ENCODE measurements around the gene GRN.
"Not testable (repeated sequence)": the region's sequence is repeated elsewhere in the genome, so short reads cannot be mapped to it uniquely, and the experiment has no call there.

Gene GRN

DNA sequence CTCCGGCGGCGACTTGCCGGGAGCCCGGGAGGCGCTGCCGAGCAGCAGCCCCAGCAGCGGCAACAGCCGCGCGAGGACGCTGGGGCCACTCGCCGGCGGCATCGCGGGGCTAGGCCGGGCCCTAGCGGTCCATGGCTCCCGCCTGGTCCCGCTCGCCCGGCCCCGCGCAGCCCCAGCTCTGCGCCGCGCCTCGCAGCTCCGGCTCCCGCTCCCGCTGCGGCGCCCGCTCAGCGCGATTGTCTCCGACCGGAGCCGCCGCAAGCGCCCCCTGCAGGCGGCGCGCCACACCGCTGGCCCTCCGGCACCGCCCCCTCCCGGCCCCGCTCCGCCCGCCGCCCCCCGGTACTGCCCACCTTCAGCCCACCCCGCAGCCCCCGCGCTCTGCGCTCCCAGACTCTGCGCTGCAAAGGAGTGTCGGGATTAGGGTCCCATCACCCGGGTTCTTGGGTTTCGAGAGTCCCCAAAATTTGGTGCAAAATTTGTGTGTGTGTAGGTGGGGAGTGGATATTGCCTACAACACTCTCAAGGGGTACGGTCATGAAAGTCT is 18.6 kb downstream of the GRN start, which contains the start of gene FAM171A2:
FAM171A2 (minus strand) TSS at position 241 of the 547 bp plus-strand sequence; CDS start at position 102, 139 bp downstream.
- peak; percentile 26 for DNase-seq

DNA sequence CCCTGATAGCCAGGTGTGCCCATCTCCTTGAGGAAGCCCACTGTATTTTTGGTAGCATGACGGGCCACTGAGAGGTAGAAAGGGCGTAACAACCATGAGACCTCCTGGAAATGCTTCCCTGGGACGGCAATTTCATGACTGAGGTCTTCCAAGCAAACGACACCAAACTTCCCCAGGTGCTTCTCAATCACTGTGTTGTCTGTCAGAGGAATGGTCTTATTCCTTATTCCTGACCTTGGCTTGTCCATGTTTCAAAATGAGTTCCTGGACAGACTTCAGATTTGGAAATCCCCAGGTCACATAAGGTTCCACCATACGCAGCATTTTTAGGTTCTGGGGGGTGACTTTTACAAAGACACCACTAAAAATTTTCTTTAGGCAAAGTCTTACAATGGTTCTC is 19.9 kb downstream of the GRN start:
- DNase-seq: not testable (repeated sequence)

DNA sequence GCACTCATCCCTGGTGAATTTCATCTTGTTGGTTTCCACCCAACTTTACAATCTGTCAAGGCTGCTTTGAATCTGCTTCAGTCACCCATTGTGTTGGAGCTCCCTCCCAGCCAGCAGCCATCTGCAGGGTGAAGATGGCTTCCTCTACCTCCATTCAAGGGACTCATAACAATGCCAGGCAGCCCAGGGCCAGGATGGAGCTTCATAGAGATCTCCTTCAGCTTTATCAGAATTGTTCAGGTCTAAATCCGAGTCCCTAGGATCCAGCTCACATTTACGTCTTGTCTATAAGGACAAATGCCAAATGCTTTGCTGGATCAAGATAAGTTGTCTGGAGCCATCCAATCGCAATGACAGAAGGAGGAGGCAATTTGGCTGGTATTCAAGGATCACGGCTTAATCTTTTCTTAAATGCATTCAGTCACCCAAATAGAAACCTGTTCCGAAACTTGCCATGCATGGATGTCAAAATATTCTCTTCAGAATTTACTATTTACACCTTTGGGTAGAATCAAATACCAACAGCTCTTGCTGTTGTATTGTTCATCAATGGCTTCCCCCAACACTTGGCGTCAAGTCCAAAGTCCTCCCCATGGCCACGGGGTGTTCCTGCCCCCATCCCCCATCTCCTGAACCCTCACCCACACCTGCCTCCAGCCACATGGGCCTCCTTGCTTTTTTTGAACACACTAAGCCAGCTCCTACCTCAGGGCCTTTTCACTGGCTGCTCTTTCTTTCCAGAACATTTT is 22.3 kb downstream of the GRN start:
- DNase-seq: no peak

DNA sequence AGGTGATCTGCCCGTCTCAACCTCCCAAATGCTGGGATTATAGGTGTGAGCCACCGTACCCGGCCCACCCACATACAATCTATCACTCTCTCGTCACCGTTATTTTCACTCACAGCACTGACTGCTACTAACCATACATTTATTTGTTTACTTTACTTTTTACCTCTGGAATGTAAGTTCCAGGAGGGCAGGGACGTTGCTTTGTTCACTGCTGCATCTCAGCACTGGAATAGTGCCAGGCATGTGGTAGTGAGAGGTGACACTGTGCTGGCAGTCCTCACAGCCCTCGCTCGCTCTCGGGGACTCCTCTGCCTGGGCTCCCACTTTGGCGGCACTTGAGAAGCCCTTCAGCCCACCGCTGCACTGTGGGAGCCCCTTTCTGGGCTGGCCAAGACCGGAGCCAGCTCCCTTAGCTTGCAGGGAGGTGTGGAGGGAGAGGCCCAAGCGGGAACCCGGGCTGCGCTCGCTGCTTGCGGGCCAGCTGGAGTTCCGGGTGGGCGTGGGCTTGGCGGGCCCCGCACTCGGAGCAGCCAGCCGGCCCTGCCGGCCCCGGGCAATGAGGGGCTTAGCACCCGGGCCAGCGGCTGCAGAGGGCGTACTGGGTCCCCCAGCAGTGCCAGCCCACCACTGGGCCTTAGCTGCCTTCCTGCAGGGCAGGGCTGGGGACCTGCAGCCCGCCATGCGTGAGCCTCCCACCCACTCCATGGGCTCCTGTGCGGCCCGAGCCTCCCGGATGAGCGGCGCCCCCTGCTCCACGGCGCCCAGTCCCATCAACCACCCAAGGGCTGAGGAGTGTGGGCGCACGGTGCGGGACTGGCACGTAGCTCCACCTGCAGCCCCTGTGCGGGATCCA is 23.5 kb downstream of the GRN start:
- DNase-seq: not testable (repeated sequence)

DNA sequence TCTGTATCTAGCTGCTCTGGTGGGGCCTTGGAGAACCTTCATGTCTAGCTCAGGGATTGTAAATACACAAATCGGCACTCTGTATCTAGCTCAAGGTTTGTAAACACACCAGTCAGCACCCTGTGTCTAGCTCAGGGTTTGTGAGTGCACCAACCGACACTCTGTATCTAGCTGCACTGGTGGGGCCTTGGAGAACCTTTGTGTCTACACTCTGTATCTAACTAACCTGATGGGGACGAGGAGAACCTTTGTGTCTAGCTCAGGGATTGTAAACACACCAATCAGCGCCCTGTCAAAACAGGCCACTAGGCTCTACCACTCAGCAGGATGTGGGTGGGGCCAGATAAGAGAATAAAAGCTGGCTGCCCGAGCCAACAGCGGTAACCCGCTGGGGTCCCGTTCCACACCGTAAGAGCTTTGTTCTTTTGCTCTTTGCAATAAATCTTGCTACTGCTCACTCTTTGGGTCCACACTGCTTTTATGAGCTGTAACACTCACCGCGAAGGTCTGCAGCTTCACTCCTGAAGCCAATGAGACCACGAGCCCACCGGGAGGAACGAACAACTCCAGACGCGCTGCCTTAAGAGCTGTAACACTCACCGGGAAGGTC is 24.4 kb downstream of the GRN start:
- not testable (repeated sequence) for DNase-seq

DNA sequence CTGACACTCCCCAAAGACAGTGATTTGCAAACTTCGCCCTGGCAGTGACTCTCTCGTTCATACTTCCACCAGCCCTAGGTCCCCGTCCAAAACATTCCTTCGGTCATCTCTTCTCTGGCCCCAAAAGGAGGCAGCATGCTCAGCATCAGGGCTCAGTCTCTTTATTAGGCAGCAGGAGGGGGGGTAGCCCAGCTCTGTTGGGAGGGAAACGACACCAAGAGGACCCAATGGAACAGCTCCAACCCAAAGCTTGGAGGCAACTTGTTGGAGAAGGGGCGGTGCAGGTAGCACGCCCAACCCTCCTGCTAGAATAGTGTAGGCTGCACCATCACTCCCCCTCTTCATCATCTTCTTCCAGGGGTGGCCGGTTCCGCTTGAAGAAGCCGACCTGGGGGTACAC is 26.9 kb downstream of the GRN start:
- DNase-seq: no peak

DNA sequence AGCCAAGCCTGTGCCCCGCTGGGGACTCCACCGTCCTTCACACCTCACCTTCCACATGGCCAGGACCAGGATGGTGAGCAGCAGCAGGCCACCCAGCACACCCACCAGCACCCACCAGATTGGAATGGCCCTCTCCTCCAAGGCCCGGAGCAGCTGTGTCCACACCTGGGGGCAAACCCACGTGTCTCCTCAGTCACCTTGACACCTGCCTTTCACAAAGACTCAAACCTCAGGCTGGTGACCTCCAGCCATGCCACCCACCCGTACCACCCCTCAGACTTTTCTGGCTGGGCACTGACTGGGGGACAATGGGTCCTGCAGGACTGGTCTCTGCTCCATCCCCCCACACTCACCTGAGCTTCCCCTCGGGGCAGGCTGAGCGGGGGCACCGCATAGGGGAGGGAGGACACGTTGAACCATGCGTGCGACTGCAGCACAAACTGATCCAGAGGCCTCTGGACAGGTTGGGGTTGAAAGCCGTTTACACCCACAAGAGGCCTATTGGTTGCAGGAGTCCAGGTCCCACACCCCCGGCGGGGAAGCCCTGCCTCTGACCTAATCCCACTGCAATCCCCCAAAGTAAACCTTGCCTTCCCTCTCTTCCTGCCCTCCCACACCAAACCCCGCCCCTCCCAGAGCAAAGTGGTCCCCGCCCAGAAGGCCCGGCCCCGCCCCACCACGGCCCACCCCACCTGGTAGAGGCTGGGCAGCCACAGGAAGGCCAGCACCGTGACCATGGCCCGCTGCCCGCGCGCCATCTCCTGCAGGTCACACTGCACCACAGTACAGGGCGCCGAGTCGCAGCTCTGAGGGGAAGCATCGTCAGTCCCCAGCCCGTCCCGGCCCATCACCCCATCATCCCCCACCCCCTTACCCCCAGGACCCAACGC is 29.4 kb downstream of the GRN start:
- no peak for DNase-seq

DNA sequence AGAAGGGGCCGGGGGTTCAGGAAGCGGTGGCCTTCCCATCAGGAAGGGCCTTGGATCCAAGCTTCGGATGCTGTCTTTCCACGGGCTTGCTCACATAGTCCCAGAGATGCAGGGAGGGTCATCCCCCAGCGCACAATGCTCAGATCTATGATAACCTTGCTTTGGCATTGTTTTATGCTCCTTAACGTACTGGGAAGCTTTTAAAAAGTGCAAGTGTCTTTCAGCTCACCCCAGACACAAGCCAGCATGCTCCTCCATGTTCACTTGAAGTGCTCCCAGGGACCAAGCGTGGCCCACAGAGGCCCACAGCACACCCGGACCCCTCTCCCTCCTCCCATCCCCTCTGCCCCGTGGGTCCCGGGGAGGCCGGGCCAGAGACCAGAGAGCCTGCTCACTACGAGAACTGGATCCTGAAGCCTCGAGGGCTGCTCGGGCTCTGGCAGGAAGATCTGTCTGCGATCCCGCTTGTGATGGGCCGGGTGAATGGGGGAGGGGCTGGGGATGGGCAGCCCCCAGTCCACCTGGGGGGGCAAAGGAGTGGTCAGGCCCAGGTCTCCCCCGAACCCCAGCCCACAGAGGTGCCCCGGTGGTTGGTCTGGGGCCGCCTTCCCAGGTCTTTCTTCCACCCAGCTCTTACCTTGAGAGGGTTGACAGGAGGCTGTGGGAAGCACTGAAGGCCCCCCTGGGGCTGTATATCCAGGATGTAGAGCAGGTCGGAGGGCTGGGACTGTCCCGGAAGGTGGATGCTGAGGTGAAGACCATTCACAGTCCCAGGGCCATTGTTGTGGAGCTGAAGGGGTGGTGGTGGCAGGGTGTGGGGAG is 30.3 kb downstream of the GRN start:
- DNase-seq: no peak

DNA sequence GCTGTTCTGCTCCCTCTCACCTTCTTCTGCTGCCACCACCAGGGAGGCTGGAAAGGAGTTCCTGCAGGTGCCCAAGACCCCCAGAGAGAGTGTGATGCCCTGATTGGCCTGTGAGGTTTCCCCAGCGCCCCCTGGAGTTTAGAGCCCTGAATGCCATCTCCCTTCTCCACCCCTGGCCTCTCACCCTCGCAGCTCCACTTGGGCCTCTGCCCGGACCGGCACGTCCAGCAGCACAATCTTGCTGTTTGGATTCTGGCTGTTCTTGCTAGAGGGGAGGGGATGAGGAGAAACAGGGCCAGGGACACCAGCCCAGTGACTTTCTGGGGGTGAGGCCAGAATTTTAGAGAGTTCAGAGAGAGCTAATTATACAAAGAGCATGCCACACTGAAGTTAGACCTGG is 31.0 kb downstream of the GRN start:
- no peak for DNase-seq

DNA sequence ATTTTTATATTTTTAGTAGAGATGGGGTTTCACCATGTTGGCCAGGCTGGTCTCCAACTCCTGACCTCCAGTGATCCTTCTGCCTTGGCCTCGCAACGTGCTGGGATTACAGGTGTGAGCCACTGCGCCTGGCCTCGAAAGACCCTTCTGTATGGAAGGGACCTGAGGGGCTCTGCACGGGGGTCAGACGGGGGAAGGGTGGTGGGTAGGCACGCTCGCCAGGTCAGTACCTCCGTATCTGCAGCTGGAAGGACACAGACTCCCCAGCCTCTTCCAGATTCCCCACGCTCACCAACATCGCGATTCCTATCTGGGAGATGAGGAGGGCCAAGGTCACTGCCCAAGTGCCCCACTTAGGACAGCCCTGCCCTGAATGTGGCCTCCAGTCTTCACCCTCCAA is 31.7 kb downstream of the GRN start:
- no peak for DNase-seq

DNA sequence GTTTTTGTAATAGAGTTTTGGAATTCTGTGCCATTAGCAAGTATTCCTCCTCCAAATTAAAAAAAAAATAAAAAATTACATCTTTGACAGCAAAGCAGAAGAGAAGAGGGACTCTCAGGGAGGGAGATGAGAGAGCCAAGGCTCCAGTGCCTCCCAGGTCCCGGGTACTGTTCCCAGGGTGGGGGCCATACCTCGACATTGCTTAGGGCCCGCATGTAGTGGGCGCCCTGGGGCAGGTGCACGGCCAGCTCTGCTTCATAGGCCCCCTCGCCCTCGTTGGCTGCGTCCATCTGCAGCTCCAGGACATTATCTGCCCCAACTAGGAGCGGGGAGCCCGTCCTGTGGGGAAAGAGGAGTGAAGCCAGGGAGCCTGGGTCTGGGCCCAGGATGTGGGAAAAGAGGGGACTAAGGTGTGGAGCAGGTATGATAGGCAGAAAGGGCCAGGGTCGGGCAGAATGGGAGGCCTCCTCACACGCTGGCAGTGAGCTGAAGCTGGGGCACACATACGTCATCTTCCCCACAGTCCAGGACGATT is 33.1 kb downstream of the GRN start:
- DNase-seq: no peak

DNA sequence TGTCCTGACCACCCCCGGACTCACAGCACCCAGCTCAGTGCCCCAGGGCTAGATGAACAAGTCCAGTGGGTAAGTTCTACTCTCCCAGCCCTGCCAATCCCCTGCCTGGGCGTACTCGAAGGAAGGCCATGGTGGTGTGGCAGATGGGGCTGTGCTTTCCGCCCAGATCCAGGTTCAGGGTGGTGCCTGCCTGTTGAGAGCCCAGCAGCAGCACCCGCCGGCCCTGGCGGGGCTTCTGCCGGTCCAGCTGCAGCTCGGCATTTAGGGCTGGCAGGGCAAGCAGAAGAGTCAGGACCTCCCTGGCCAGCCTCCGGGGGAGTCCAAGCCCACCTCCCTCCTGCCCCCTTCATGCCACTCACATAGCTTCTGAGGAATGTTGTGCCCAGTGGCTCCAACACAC is 34.8 kb downstream of the GRN start:
- DNase-seq: no peak

DNA sequence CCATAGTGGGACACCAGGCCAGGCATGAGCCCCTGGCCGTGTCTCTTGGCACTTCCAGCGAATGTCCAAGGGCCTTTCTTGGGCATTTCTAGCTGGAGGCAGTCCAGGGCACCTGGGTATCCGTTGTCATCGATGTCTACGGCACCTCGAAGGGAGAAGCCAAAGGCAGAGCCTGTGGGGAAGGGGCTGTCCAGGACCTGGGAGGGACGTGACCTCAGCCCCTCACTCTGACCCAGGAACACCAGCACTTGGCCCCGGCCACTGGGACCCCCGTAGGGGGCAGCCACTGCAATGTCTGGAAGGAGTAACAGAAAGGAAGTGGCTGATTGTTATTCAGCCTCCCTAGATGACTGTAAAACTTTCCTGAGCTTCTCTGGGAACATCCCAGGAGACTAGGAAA is 35.7 kb downstream of the GRN start:
- DNase-seq: no peak

DNA sequence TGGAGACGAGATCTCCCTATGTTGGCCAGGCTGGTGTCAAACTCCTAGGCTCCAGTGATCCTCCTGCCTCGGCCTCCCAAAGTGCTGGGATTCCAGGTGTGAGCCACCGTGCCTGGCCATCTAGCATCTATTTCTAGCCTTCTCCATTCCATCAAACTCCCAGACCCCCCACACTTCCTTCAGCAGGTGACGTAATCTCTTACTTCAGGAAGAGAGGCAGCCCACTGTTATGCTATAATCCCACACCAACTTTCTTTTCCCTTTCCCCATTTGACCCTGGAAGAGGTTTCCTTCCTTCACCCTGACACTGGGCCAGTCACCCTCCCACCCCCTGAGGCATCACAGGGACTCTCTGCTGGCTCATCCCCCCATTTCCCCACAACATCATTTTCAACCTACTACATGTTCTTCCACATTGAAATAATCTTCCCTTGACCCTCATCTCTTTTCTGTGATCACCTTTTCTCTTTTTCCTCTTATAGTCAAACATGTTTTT is 36.8 kb downstream of the GRN start:
- no peak for DNase-seq

DNA sequence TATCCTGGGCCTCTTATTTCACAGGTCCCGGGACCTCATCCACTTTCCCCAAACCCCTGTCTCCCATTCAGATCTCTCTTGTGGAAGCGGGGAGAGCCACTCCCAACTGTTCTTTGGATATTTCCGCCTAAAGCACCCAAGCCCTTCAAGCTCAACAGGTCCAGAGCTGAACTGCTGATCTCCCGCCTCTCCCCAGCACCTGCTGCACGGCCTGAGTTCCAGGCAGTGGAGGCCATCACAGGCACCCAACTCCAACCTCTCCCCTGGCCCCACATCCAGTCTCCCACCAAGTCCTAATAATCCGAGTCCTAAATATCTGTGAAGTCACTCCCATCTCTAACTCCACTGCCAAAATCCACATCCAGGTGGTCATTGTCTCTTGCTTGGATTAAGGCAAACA is 37.8 kb downstream of the GRN start:
- no peak for DNase-seq

DNA sequence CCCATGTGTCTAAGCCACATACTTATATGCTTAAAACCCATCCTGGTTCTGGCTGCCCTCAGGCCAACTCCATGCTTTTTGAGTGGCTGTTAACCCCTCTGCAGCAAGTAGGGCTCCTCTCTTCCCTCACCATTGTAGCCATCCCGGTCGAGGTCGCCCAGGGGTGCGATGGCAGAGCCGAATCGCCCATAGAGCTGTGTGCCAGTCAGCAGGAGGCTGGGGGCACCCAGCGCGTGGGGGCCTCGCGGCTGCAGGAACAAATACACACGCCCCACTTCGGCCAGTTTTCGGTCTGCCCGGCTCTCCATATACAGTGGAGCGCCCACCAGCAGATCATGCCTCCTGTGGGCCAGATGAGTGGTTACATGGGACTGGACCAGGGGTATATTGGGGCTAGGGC is 38.3 kb downstream of the GRN start:
- DNase-seq: no peak

DNA sequence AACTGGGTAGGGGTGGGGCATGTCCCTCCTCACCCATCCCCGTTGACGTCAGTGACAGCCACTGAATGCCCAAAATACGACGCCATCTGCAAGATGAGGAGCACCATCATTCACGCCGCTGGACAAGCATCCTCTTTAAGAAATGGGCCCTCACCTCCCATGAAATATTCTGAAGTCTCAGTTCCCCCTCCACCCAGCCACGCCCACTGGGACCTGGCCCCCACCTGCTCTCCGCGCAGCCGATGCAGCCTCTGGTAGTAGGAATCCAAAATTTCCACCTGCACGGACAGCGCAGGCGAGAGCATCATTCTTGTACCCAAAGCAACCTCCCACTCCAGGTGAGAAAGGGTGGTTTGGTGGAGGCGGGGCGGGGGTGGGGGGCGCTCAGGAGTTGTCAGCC is 38.8 kb downstream of the GRN start:
- no peak for DNase-seq

DNA sequence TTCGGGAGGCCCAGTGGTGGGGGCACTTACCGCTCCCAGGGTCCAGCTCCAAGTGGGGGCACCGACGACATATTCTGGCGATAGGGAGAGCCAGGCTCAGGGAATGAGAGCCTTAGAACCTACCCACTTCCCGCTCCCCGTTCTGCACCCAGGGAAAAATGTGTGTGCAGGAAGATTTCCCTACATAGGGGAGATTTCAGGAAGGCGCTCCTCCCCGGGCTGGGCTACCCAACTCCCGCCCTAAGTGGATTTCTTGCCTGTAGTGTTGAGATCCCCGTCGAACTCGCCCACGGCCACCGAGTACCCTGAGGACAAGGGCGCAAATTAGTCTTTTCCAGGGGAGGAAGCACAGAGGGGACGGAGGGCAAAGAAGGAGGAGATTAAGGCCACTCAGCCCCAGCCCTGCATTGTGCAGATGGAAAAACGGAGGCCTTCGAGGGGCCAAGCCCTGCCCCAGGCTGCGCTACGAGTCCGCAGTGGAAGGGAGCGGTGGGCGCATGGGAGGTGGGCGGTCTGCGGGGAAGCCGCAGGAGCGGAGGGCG is 39.2 kb downstream of the GRN start:
- DNase-seq: no peak

DNA sequence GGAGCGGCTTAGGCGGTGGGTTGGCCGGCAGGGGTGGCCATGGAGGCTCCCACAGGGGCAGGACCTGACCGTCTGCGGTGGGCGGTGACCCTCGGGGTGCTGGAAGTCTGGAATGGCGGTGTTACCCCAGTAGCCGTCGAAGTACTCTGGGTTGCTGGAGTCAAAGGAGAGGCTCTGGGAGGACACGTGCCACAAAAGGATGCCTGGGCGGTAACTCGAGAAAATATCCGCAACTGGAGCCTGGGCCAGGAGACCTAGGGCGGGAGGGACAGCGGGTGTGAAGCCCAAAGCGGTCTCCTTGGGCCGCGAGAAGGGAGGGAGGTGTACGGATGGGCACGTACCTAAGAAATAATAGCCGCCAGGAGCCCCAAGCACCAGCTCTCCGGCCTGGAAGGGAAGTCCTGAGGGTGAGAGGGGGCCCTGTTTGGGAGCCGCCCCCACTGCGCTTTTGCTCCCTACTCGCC is 39.8 kb downstream of the GRN start:
- no peak for DNase-seq
